HepG2 (cell line): ENCODE measurements around the gene LCE1B. TPM values are rescaled to one million over a fixed set of nuclear protein-coding genes. Genes with fewer than 3 reads are reported as not detected.

Experiments used
- ATAC-seq: fragments of 200-7000 bp; cut with Tn5 transposase; 3 replicates; pipeline ENCODE4 v1.9.1; 2020; ENCODE audit warnings: mild to moderate bottlenecking, moderate library complexity
- BruUV-seq: library from RNA; stranded (reverse); fragments of 400-500 nt; replicated peaks from 2 replicates; lab custom pipeline; 2021; lab: Mats Ljungman, UMichigan
- CTCF ChIA-PET: fragments of 300-600 bp; formaldehyde crosslinking; extraction: SDS; loops from one replicate; lab custom pipeline; 2021; ENCODE audit warnings: low total read pairs, inconsistent platforms, low intra/inter-chr PET ratio; lab: Yijun Ruan, JAX
- POLR2A ChIA-PET: fragments of 350-600 bp; sonication (Branson Sonifier 250); formaldehyde crosslinking; loops from one replicate; lab custom pipeline; 2020; ENCODE audit warnings: antibody characterized with exemption, inconsistent platforms; lab: Yijun Ruan, JAX
- DNase-seq: peaks from one replicate; pipeline ENCODE4 v3.0.0-alpha.2; 2015; ENCODE audit warnings: low spot score
- FAIRE-seq: peaks from 3 replicates; lab custom pipeline; 2011; peaks lifted over from hg19 to GRCh38; lab: Jason Lieb, UNC
- H2AFZ ChIP-seq: one replicate; pipeline ENCODE4 v1.6.1; 2011; ENCODE audit warnings: low read length, inconsistent platforms
- H3K27ac ChIP-seq: fragments of 300-600 bp; 3 replicates; pipeline ENCODE4 v1.8.0; 2011; ENCODE audit warnings: mixed run types, mild to moderate bottlenecking, mixed read lengths, low read length, inconsistent platforms; ENCODE audit not compliant: insufficient read depth; ENCODE audit errors: extremely low read length
- H3K27me3 ChIP-seq, 2 experiments: fragments of 200-600 bp in 1 of 2; 2 replicates in 1 of 2; 3 replicates in 1 of 2; pipeline versions ENCODE4 v1.6.0 to v1.8.0; 2011; ENCODE audit warnings: low read length in 2 of 2, mild to moderate bottlenecking in 2 of 2, moderate library complexity in 2 of 2, inconsistent platforms in 1 of 2; ENCODE audit not compliant: insufficient read depth in 2 of 2, control insufficient read depth in 1 of 2
- H3K36me3 ChIP-seq, 2 experiments: fragments of 200-600 bp in 1 of 2; replicated peaks in 1 of 2; 2 replicates in 1 of 2; 3 replicates in 1 of 2; pipeline versions ENCODE4 v1.5.1 to v1.8.0; 2011; ENCODE audit warnings: low read length in 2 of 2, inconsistent platforms in 1 of 2; ENCODE audit not compliant: insufficient read depth in 2 of 2, control insufficient read depth in 1 of 2
- H3K4me1 ChIP-seq: 2 replicates; pipeline ENCODE4 v1.5.1; 2012; ENCODE audit warnings: low read length, inconsistent platforms; ENCODE audit not compliant: insufficient read depth
- H3K4me2 ChIP-seq: 2 replicates; pipeline ENCODE4 v1.6.0; 2011; ENCODE audit warnings: low read depth, low read length, inconsistent platforms
- H3K4me3 ChIP-seq, 3 experiments: fragments of 200-600 bp in 1 of 3; sonication (generic), shearing (Covaris generic) in 1 of 3; replicated peaks in 1 of 3; 2 replicates each; pipeline ENCODE4 v1.5.1; 2011 to 2016; ENCODE audit warnings: low read length in 3 of 3, inconsistent platforms in 2 of 3, low read depth in 2 of 3, mild to moderate bottlenecking in 2 of 3, control low read depth in 1 of 3, mixed read lengths in 1 of 3; ENCODE audit not compliant: insufficient read depth in 1 of 3
- H3K79me2 ChIP-seq: one replicate; pipeline ENCODE4 v1.6.1; 2011; ENCODE audit warnings: low read length, inconsistent platforms; ENCODE audit not compliant: insufficient read depth
- H3K9ac ChIP-seq: 2 replicates; pipeline ENCODE4 v1.6.0; 2011; ENCODE audit warnings: mild to moderate bottlenecking, low read depth, low read length, inconsistent platforms; ENCODE audit not compliant: insufficient read depth
- H3K9me3 ChIP-seq: 2 replicates; pipeline ENCODE4 v1.5.1; 2012; ENCODE audit warnings: mild to moderate bottlenecking, low read length
- H4K20me1 ChIP-seq: 2 replicates; pipeline ENCODE4 v1.6.0; 2011; ENCODE audit warnings: inconsistent platforms, mild to moderate bottlenecking, low read length, moderate library complexity; ENCODE audit not compliant: insufficient read depth
- HOXA7 ChIP-seq: sonication (generic); formaldehyde crosslinking; IDR thresholded peaks from 2 replicates; pipeline ENCODE4 v1.8.1; 2022; ENCODE audit warnings: mild to moderate bottlenecking, missing genetic modification reagents, moderate library complexity
- SMC3 ChIP-seq: IDR thresholded peaks from 2 replicates; pipeline ENCODE4 v1.6.1; 2011; ENCODE audit warnings: low read length, improper control_type of control experiment
- ZBTB20 ChIP-seq: sonication (generic); formaldehyde crosslinking; IDR thresholded peaks from 2 replicates; pipeline ENCODE4 v1.8.1; 2023; ENCODE audit warnings: missing genetic modification reagents, low read depth, mild to moderate bottlenecking, borderline replicate concordance
- ZNF317 ChIP-seq: sonication (generic); formaldehyde crosslinking; IDR thresholded peaks from 2 replicates; pipeline ENCODE4 v1.5.0; 2020; ENCODE audit warnings: mild to moderate bottlenecking, missing genetic modification reagents
- WGBS: methylation state at CpG from one replicate; pipeline ENCODE4 v1.1.6; 2017; ENCODE audit warnings: low lambda C conversion rate; 5-methylcytosine and 5-hydroxymethylcytosine counted together
- in situ Hi-C: cut with HindIII; loops from 2 replicates; pipeline ENCODE4 v1.10.0; 2017; ENCODE audit warnings: low pct_unique_long_range_greater_than_20kb; ENCODE audit not compliant: extremely low pct_ligation_motif_present
- intact Hi-C: fragments of 100-400 bp; cut with micrococcal nuclease; formaldehyde crosslinking; loops from one replicate; pipeline ENCODE4 v1.10.0; 2022; ENCODE audit not compliant: unreplicated experiment
- polyA plus RNA-seq, 8 experiments: library from polyadenylated mRNA; depleted of rRNA in 3 of 8; stranded (reverse) in 7 of 8; unstranded in 1 of 8; fragments of >200 nt; fragmentation: Illumina TruSeq in 4 of 8; extraction: Trizol in 4 of 8; gene quantifications; 2 replicates each; pipeline versions ENCODE4 v1.2.1 to v1.2.3, GENCODE V29; 2011 to 2016; ENCODE audit warnings: low read depth in 4 of 8, missing spikeins in 1 of 8, mixed read lengths in 1 of 8; ENCODE audit not compliant: insufficient read depth in 1 of 8
- total RNA-seq, 5 experiments: library from RNA; depleted of rRNA; stranded (reverse); fragments of >200 nt; fragmentation: Illumina TruSeq; extraction: Trizol; gene quantifications; 2 replicates each; pipeline ENCODE4 v1.2.3, GENCODE V29; 2016; ENCODE audit warnings: low read depth in 1 of 5
- TF ChIP-seq, protein P1 (sequence below): sonication (generic); formaldehyde crosslinking; IDR thresholded peaks from 2 replicates; pipeline ENCODE4 v1.5.0; 2020; ENCODE audit warnings: mild to moderate bottlenecking, missing genetic modification reagents, moderate library complexity

Gene LCE1B
- total and polyA plus RNA-seq, 2 of the 13 experiments (the other 11 are each of a cell fraction or from before 2014, with no cell fraction given), result not detected

DNA sequence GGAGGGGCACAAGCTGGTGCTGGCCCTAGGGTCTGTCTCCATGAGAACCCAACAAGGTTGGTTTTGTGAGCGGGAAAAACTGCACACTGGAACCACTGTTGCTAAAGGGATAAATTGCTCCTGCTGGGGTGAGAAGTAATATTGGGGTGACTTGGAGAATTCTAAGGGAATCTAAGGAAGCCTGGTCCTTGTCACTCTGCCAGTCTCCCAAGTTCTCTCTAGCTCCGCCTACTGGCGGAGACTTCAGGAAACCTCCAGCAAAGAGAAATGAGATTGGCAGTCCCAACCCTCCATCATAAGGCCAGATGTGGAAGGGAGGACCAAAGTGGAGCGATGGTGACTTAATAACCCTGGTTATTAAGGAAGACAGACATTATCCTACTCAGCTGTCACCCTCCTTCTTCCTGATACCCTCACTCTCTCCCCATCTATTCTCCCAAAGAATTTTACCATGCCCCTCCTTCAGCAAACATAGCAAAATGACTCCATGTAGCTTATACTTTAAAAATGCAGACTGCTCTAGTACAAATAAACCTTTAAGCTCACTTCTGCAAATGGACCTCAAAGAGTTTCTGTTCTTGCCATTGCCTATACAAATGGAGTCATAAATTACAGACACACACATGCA lies 34.1 kb upstream of the LCE1B start:
- POLR2A ChIA-PET, result no interaction called here
- no peak for TF ChIP-seq ZNF317 (CRISPR knock-in tag)
- TF ChIP-seq ZBTB20 (CRISPR knock-in tag), result no peak
- peak; percentile 12; the same call in 1 of the 2 replicates for TF ChIP-seq SMC3
- TF ChIP-seq, protein P1, sequence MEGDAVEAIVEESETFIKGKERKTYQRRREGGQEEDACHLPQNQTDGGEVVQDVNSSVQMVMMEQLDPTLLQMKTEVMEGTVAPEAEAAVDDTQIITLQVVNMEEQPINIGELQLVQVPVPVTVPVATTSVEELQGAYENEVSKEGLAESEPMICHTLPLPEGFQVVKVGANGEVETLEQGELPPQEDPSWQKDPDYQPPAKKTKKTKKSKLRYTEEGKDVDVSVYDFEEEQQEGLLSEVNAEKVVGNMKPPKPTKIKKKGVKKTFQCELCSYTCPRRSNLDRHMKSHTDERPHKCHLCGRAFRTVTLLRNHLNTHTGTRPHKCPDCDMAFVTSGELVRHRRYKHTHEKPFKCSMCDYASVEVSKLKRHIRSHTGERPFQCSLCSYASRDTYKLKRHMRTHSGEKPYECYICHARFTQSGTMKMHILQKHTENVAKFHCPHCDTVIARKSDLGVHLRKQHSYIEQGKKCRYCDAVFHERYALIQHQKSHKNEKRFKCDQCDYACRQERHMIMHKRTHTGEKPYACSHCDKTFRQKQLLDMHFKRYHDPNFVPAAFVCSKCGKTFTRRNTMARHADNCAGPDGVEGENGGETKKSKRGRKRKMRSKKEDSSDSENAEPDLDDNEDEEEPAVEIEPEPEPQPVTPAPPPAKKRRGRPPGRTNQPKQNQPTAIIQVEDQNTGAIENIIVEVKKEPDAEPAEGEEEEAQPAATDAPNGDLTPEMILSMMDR (CRISPR knock-in tag), result peak; percentile 38
- WGBS, result 14% methylated on average over 4 of the region's 4 CpGs
- H3K4me2 ChIP-seq, result no peak overlapping the region
- H3K27me3 ChIP-seq, result no peaks in the 10 kb centered on the region
- CTCF ChIA-PET, result no interaction called here
- no TSS peak for BruUV-seq
- no peak overlapping the region for H2AFZ ChIP-seq
- no peaks in the 10 kb centered on the region for H3K79me2 ChIP-seq
- no peak overlapping the region for H3K4me3 ChIP-seq
- DNase-seq (peak; percentile 30), ATAC-seq (no peak), FAIRE-seq (no peak)
- in situ Hi-C loops, result no loop called here
- H3K27ac ChIP-seq, result no peak overlapping the region
- H3K9me3 ChIP-seq, result no peaks in the 10 kb centered on the region
- no peaks in the 10 kb centered on the region for H4K20me1 ChIP-seq
- no peaks in the 10 kb centered on the region for H3K4me1 ChIP-seq
- no peak overlapping the region for H3K9ac ChIP-seq
- intact Hi-C loops, result no loop called here
- H3K36me3 ChIP-seq, result no peaks in the 10 kb centered on the region

- ATAC-seq (no peak), DNase-seq (no peak), FAIRE-seq (no peak)
- no TSS peak for BruUV-seq
- intact Hi-C loops (no loop called here), in situ Hi-C loops (no loop called here)
- Histone ChIP-seq H2AFZ (no peak overlapping the region), H3K4me1 (no peaks in the 10 kb centered on the region), H4K20me1 (no peaks in the 10 kb centered on the region), H3K79me2 (no peaks in the 10 kb centered on the region), H3K4me2 (no peak overlapping the region), H3K4me3 (no peak overlapping the region), H3K9ac (no peak overlapping the region), H3K27ac (no peak overlapping the region), H3K36me3 (no peaks in the 10 kb centered on the region), H3K9me3 (no peaks in the 10 kb centered on the region), H3K27me3 (no peaks in the 10 kb centered on the region)
- POLR2A ChIA-PET, result no interaction called here
- no peak for TF ChIP-seq HOXA7 (CRISPR knock-in tag)
- 0% methylated on average over 1 of the region's 2 CpGs for WGBS
- CTCF ChIA-PET, result no interaction called here
These were observed 28.7 kb upstream of the LCE1B start for GRCh38 chr1:152783095-152783494.
